Gastrocnemius medialis (tissue), 4 donors: ENCODE results near the gene PACSIN2.
A peak's percentile ranks its signal among the peaks of the same experiment; 100 is the strongest.

Source experiments
- POLR2A ChIP-seq, 2 donors: fragments of 450-650 bp; IDR thresholded peaks; one replicate each; pipeline ENCODE4 v1.6.1; 2017; ENCODE audit warnings: antibody characterized with exemption in 2 of 2, mild to moderate bottlenecking in 2 of 2, moderate library complexity in 2 of 2
- TF ChIP-seq, protein P1 (sequence below), 5 experiments: fragments of 450-650 bp in 3 of 5; fragments of 200-600 bp in 2 of 5; sonication (generic) in 2 of 5; IDR thresholded peaks in 4 of 5; conservative IDR thresholded peaks in 1 of 5; 1 replicate in 4 of 5; 2 replicates in 1 of 5; pipeline ENCODE4 v1.5.1; 2016 to 2019; ENCODE audit warnings: antibody characterized with exemption in 5 of 5, mild to moderate bottlenecking in 3 of 5, moderate library complexity in 3 of 5

- TF ChIP-seq POLR2A (IDR thresholded peaks at IDR 0.05): peak; percentile 94 to 98
- TF ChIP-seq, protein P1, sequence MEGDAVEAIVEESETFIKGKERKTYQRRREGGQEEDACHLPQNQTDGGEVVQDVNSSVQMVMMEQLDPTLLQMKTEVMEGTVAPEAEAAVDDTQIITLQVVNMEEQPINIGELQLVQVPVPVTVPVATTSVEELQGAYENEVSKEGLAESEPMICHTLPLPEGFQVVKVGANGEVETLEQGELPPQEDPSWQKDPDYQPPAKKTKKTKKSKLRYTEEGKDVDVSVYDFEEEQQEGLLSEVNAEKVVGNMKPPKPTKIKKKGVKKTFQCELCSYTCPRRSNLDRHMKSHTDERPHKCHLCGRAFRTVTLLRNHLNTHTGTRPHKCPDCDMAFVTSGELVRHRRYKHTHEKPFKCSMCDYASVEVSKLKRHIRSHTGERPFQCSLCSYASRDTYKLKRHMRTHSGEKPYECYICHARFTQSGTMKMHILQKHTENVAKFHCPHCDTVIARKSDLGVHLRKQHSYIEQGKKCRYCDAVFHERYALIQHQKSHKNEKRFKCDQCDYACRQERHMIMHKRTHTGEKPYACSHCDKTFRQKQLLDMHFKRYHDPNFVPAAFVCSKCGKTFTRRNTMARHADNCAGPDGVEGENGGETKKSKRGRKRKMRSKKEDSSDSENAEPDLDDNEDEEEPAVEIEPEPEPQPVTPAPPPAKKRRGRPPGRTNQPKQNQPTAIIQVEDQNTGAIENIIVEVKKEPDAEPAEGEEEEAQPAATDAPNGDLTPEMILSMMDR (IDR thresholded peaks at IDR 0.05 in 4 of 5, conservative IDR thresholded peaks at IDR 0.05 in 1 of 5): no peak
Measured at GRCh38 chr22:43014869-43015676, at the start of gene PACSIN2.
